Endodermal cell (in vitro differentiated cells): ENCODE measurements around the gene TUT4. TPM values are rescaled to one million over a fixed set of nuclear protein-coding genes. Genes with fewer than 3 reads are reported as not detected.

ENCODE experiments used
- DNase-seq: peaks from one replicate; pipeline ENCODE4 v3.0.0-alpha.2; 2017
- H3K27ac ChIP-seq: 2 replicates; pipeline ENCODE4 v1.5.1; 2013; ENCODE audit warnings: mild to moderate bottlenecking, low read depth, low read length, moderate library complexity
- H3K27me3 ChIP-seq: 2 replicates; pipeline ENCODE4 v1.6.1; 2013; ENCODE audit warnings: mild to moderate bottlenecking, low read length, moderate library complexity; ENCODE audit not compliant: insufficient read depth, control insufficient read depth, poor library complexity, severe bottlenecking
- H3K36me3 ChIP-seq: 2 replicates; pipeline ENCODE4 v1.7.0; 2013; ENCODE audit warnings: mild to moderate bottlenecking, low read length, moderate library complexity; ENCODE audit not compliant: control insufficient read depth, insufficient read depth
- H3K4me1 ChIP-seq: one replicate; pipeline ENCODE4 v1.7.0; 2013; ENCODE audit warnings: low read length; ENCODE audit not compliant: control insufficient read depth, insufficient read depth
- H3K4me3 ChIP-seq: 2 replicates; pipeline ENCODE4 v1.5.1; 2013; ENCODE audit warnings: mild to moderate bottlenecking, low read length, moderate library complexity
- H3K9ac ChIP-seq: 2 replicates; pipeline ENCODE4 v1.6.1; 2013; ENCODE audit warnings: mild to moderate bottlenecking, low read length, moderate library complexity; ENCODE audit not compliant: poor library complexity, severe bottlenecking; ENCODE audit errors: extremely low read depth
- H3K9me3 ChIP-seq: 2 replicates; pipeline ENCODE4 v1.6.1; 2013; ENCODE audit warnings: mild to moderate bottlenecking, low read length, moderate library complexity; ENCODE audit not compliant: control insufficient read depth
- H3K27ac Mint-ChIP-seq: 2 replicates; pipeline ENCODE4 v1.8.0; 2020; ENCODE audit warnings: mixed read lengths
- H3K27me3 Mint-ChIP-seq: 2 replicates; pipeline ENCODE4 v1.8.0; 2021; ENCODE audit warnings: mild to moderate bottlenecking, mixed read lengths; ENCODE audit not compliant: insufficient read depth
- H3K36me3 Mint-ChIP-seq: 2 replicates; pipeline ENCODE4 v1.8.0; 2020; ENCODE audit warnings: low read depth, mixed read lengths
- H3K4me1 Mint-ChIP-seq: 2 replicates; pipeline ENCODE4 v1.8.0; 2020; ENCODE audit warnings: mixed read lengths
- H3K4me3 Mint-ChIP-seq: 2 replicates; pipeline ENCODE4 v1.8.0; 2020; ENCODE audit warnings: mild to moderate bottlenecking, moderate library complexity, mixed read lengths
- H3K9me3 Mint-ChIP-seq: 2 replicates; pipeline ENCODE4 v1.8.0; 2020; ENCODE audit warnings: mild to moderate bottlenecking, mixed read lengths
- CTCF ChIP-seq: fragments of 200-600 bp; sonication (generic); conservative IDR thresholded peaks from 2 replicates; pipeline ENCODE4 v1.5.0; 2021; ENCODE audit warnings: antibody characterized with exemption, mild to moderate bottlenecking
- WGBS, 2 experiments: methylation state at CpG; one replicate each; pipeline versions ENCODE4 v1.1.5 to v1.1.7; 2013; ENCODE audit warnings: missing lambda C conversion rate in 2 of 2, mixed read lengths in 1 of 2; ENCODE audit not compliant: insufficient coverage in 1 of 2, insufficient read length in 1 of 2; 5-methylcytosine and 5-hydroxymethylcytosine counted together
- total RNA-seq, 2 donors: library from RNA; stranded (reverse); fragmentation: NEBNext Ultra II Directional in 1 of 2; extraction: Animal tissue kit (Norgen Biotek cat#: 25700) in 1 of 2; gene quantifications; 2 replicates in 1 of 2; 3 replicates in 1 of 2; pipeline ENCODE4 v1.2.1, GENCODE V29; 2021

The TUT4 gene
- total RNA-seq, 2 donors from 2014 or later, result 131 to 170 TPM

GRCh38 chr1:52520148-52520547, 32.7 kb downstream of the TUT4 start:
- Histone ChIP-seq H3K36me3 (peaks cover 88% of the 10 kb centered on the region), H3K27ac (no peak overlapping the region), H3K4me3 (no peak overlapping the region), H3K9ac (no peak overlapping the region), H3K9me3 (no peaks in the 10 kb centered on the region), H3K4me1 (no peaks in the 10 kb centered on the region), H3K27me3 (no peaks in the 10 kb centered on the region)
- H3K4me1 Mint-ChIP-seq, result peaks cover 1% of the 10 kb centered on the region
- no peak overlapping the region for H3K4me3 Mint-ChIP-seq
- H3K27me3 Mint-ChIP-seq, result no peaks in the 10 kb centered on the region
- H3K27ac Mint-ChIP-seq, result no peak overlapping the region
- H3K9me3 Mint-ChIP-seq, result no peaks in the 10 kb centered on the region
- H3K36me3 Mint-ChIP-seq, result peaks cover 32% of the 10 kb centered on the region
- no peak for TF ChIP-seq CTCF
- 83 to 94% methylated on average over 1 to 2 of the region's 2 CpGs for WGBS, 2 experiments
- no peak for DNase-seq

- Histone ChIP-seq H3K36me3 (peaks cover 90% of the 10 kb centered on the region), H3K27me3 (no peaks in the 10 kb centered on the region), H3K4me1 (no peaks in the 10 kb centered on the region), H3K27ac (no peak overlapping the region), H3K4me3 (no peak overlapping the region), H3K9me3 (no peaks in the 10 kb centered on the region), H3K9ac (no peak overlapping the region)
- TF ChIP-seq CTCF, result no peak
- H3K4me3 Mint-ChIP-seq, result no peak overlapping the region
- DNase-seq, result no peak
- no peak overlapping the region for H3K27ac Mint-ChIP-seq
- peaks cover 1% of the 10 kb centered on the region for H3K4me1 Mint-ChIP-seq
- 100% methylated on average over 2 of the region's 2 CpGs; no CpG with 5 or more reads in 1 of the 2 experiments for WGBS, 2 experiments
- H3K9me3 Mint-ChIP-seq, result no peaks in the 10 kb centered on the region
- no peaks in the 10 kb centered on the region for H3K27me3 Mint-ChIP-seq
- peaks cover 26% of the 10 kb centered on the region for H3K36me3 Mint-ChIP-seq
Measured at GRCh38 chr1:52518962-52519361, 33.9 kb downstream of the TUT4 start.

- no peaks in the 10 kb centered on the region for H3K9me3 Mint-ChIP-seq
- 96 to 100% methylated on average over 2 of the region's 2 CpGs for WGBS, 2 experiments
Measured at GRCh38 chr1:52511851-52512615, 40.9 kb downstream of the TUT4 start.

More at GRCh38 chr1:52511851-52512615, 40.9 kb downstream of the TUT4 start:
- no peak for DNase-seq
- H3K36me3 Mint-ChIP-seq, result peaks cover 24% of the 10 kb centered on the region
- peaks cover 2% of the 10 kb centered on the region for H3K4me1 Mint-ChIP-seq
- Histone ChIP-seq H3K27ac (no peak overlapping the region), H3K9ac (no peak overlapping the region), H3K4me3 (no peak overlapping the region), H3K27me3 (no peaks in the 10 kb centered on the region), H3K9me3 (no peaks in the 10 kb centered on the region), H3K4me1 (no peaks in the 10 kb centered on the region), H3K36me3 (peaks cover 92% of the 10 kb centered on the region)
- H3K27me3 Mint-ChIP-seq, result no peaks in the 10 kb centered on the region
- no peak for TF ChIP-seq CTCF
- H3K27ac Mint-ChIP-seq, result no peak overlapping the region
- no peak overlapping the region for H3K4me3 Mint-ChIP-seq
